SK-N-SH treated with all-trans-retinoic acid at 6 μM for 48 hours (cell line): Measurements from ENCODE around the gene PRRG3.

ENCODE experiments used
- GLIS3 ChIP-seq: fragments of 250-450 bp; sonication (Bioruptor Pico); IDR thresholded peaks from 2 replicates; pipeline ENCODE4 v1.5.0; 2020; ENCODE audit warnings: mild to moderate bottlenecking, moderate library complexity
- SNAI2 ChIP-seq: fragments of 250-450 bp; sonication (Bioruptor Pico); IDR thresholded peaks from 2 replicates; pipeline ENCODE4 v1.5.0; 2020; ENCODE audit warnings: mild to moderate bottlenecking, moderate library complexity
- TCF4 ChIP-seq: fragments of 250-450 bp; sonication (Bioruptor Pico); IDR thresholded peaks from 2 replicates; pipeline ENCODE4 v1.8.0; 2021; ENCODE audit warnings: mild to moderate bottlenecking, moderate library complexity, borderline replicate concordance
- TOX ChIP-seq: fragments of 250-450 bp; sonication (Bioruptor Pico); IDR thresholded peaks from 2 replicates; pipeline ENCODE4 v1.8.0; 2021; ENCODE audit warnings: mild to moderate bottlenecking, moderate library complexity, borderline replicate concordance
- ZC3H10 ChIP-seq: fragments of 250-450 bp; sonication (Bioruptor Pico); IDR thresholded peaks from 2 replicates; pipeline ENCODE4 v1.5.1; 2021; ENCODE audit warnings: mild to moderate bottlenecking, moderate library complexity
- ZFP30 ChIP-seq: fragments of 450-650 bp; formaldehyde crosslinking; IDR thresholded peaks from 2 replicates; pipeline ENCODE4 v1.5.0; 2022; ENCODE audit warnings: mild to moderate bottlenecking, moderate library complexity
- TF ChIP-seq, protein P1 (sequence below): fragments of 250-450 bp; sonication (Bioruptor Pico); IDR thresholded peaks from 2 replicates; pipeline ENCODE4 v1.5.0; 2020; ENCODE audit warnings: mild to moderate bottlenecking, moderate library complexity
- TF ChIP-seq, protein P2 (sequence below): fragments of 250-450 bp; sonication (Bioruptor Pico); IDR thresholded peaks from 2 replicates; pipeline ENCODE4 v1.5.1; 2020; ENCODE audit warnings: low read depth, mild to moderate bottlenecking, moderate library complexity
- TF ChIP-seq, protein P3 (sequence below): fragments of 250-450 bp; sonication (Bioruptor Pico); IDR thresholded peaks from 2 replicates; pipeline ENCODE4 v1.5.1; 2021; ENCODE audit warnings: mild to moderate bottlenecking, moderate library complexity
- TF ChIP-seq, protein P4 (sequence below): fragments of 250-450 bp; sonication (Bioruptor Pico); IDR thresholded peaks from 2 replicates; pipeline ENCODE4 v1.8.0; 2020; ENCODE audit warnings: mild to moderate bottlenecking, moderate library complexity, borderline replicate concordance

DNA sequence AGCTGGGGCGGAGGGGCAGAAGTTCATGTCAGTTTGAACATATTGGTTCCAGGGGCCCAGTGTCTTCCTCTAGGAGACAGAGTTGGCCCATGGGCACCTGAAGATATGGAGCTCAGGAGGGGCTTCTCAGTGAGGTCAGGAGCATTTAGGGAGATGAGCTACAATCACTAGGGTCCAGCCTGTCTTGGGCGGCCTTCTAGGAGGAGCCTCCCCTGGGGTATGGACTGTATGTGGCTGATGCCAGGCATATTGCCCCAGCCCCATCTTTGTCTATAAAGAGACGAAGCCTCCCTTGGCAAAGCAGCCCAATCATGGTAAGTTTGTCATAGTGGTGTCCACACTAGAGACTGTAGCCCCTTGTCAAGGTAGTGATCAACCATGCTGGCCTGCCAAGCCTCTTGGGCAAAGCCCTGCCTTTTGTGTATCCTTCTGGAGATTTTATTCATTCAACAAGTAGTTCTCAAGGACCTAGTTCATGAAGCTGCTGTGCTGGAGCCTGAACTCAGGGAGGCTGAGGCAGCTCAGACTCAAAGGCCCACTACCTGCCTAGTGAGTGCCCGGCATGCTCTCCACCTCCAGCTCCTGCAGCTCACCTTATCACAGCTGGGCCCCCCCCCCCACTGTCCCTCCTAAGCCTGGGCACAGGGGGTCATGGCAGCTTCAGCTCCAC is 33.9 kb downstream of the PRRG3 start:
- TF ChIP-seq, protein P1, sequence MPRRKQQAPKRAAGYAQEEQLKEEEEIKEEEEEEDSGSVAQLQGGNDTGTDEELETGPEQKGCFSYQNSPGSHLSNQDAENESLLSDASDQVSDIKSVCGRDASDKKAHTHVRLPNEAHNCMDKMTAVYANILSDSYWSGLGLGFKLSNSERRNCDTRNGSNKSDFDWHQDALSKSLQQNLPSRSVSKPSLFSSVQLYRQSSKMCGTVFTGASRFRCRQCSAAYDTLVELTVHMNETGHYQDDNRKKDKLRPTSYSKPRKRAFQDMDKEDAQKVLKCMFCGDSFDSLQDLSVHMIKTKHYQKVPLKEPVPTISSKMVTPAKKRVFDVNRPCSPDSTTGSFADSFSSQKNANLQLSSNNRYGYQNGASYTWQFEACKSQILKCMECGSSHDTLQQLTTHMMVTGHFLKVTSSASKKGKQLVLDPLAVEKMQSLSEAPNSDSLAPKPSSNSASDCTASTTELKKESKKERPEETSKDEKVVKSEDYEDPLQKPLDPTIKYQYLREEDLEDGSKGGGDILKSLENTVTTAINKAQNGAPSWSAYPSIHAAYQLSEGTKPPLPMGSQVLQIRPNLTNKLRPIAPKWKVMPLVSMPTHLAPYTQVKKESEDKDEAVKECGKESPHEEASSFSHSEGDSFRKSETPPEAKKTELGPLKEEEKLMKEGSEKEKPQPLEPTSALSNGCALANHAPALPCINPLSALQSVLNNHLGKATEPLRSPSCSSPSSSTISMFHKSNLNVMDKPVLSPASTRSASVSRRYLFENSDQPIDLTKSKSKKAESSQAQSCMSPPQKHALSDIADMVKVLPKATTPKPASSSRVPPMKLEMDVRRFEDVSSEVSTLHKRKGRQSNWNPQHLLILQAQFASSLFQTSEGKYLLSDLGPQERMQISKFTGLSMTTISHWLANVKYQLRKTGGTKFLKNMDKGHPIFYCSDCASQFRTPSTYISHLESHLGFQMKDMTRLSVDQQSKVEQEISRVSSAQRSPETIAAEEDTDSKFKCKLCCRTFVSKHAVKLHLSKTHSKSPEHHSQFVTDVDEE (CRISPR knock-in tag), result no peak
- TF ChIP-seq, protein P2, sequence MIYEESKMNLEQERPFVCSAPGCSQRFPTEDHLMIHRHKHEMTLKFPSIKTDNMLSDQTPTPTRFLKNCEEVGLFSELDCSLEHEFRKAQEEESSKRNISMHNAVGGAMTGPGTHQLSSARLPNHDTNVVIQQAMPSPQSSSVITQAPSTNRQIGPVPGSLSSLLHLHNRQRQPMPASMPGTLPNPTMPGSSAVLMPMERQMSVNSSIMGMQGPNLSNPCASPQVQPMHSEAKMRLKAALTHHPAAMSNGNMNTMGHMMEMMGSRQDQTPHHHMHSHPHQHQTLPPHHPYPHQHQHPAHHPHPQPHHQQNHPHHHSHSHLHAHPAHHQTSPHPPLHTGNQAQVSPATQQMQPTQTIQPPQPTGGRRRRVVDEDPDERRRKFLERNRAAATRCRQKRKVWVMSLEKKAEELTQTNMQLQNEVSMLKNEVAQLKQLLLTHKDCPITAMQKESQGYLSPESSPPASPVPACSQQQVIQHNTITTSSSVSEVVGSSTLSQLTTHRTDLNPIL (CRISPR knock-in tag), result no peak
- TF ChIP-seq SNAI2 (CRISPR knock-in tag) (no peak), TCF4 (CRISPR knock-in tag) (no peak), ZC3H10 (CRISPR knock-in tag) (no peak), GLIS3 (CRISPR knock-in tag) (no peak), ZFP30 (CRISPR knock-in tag) (no peak), TOX (CRISPR knock-in tag) (no peak)
- TF ChIP-seq, protein P3, sequence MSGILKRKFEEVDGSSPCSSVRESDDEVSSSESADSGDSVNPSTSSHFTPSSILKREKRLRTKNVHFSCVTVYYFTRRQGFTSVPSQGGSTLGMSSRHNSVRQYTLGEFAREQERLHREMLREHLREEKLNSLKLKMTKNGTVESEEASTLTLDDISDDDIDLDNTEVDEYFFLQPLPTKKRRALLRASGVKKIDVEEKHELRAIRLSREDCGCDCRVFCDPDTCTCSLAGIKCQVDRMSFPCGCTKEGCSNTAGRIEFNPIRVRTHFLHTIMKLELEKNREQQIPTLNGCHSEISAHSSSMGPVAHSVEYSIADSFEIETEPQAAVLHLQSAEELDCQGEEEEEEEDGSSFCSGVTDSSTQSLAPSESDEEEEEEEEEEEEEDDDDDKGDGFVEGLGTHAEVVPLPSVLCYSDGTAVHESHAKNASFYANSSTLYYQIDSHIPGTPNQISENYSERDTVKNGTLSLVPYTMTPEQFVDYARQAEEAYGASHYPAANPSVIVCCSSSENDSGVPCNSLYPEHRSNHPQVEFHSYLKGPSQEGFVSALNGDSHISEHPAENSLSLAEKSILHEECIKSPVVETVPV (CRISPR knock-in tag), result no peak
- TF ChIP-seq, protein P4, sequence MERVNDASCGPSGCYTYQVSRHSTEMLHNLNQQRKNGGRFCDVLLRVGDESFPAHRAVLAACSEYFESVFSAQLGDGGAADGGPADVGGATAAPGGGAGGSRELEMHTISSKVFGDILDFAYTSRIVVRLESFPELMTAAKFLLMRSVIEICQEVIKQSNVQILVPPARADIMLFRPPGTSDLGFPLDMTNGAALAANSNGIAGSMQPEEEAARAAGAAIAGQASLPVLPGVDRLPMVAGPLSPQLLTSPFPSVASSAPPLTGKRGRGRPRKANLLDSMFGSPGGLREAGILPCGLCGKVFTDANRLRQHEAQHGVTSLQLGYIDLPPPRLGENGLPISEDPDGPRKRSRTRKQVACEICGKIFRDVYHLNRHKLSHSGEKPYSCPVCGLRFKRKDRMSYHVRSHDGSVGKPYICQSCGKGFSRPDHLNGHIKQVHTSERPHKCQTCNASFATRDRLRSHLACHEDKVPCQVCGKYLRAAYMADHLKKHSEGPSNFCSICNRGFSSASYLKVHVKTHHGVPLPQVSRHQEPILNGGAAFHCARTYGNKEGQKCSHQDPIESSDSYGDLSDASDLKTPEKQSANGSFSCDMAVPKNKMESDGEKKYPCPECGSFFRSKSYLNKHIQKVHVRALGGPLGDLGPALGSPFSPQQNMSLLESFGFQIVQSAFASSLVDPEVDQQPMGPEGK (CRISPR knock-in tag), result no peak
